Measurements from ENCODE around the gene MALL. TPM values are rescaled to one million over a fixed set of nuclear protein-coding genes. Genes with fewer than 3 reads are reported as not detected.
A peak's percentile ranks its signal among the peaks of the same experiment; 100 is the strongest.

MALL gene
- total and polyA plus RNA-seq, 9 of the 15 experiments (the other 6 are each of a cell fraction or from before 2014, with no cell fraction given), result 0.24 TPM; not detected in 8

- no peak for TF ChIP-seq ZEB2 (IDR thresholded peaks at IDR 0.05)
- TF ChIP-seq ZC3H8 (IDR thresholded peaks at IDR 0.05), result no peak
- TF ChIP-seq ZFP36 (IDR thresholded peaks at IDR 0.05; ENCODE audit: low read depth, low read length, partially characterized antibody), result peak; percentile 74
- peak; percentile 30; the same call in 1 of the 2 replicates for TF ChIP-seq NFIC (IDR thresholded peaks at IDR 0.05)
- TF ChIP-seq HMG20A (CRISPR knock-in tag; conservative IDR thresholded peaks at IDR 0.05), result no peak
- TF ChIP-seq BACH1 (tag; IDR thresholded peaks at IDR 0.05), result no peak
- no peak for TF ChIP-seq BRD4 (IDR thresholded peaks at IDR 0.05)
- no peak for TF ChIP-seq GTF2A2 (tag; IDR thresholded peaks at IDR 0.05)
- TF ChIP-seq ZNF76 (CRISPR knock-in tag; IDR thresholded peaks at IDR 0.05; ENCODE audit: borderline replicate concordance), result no peak
- TF ChIP-seq NEUROD1 (IDR thresholded peaks at IDR 0.05; ENCODE audit: borderline replicate concordance, low read depth, low read length, partially characterized antibody), result no peak
- no peak for TF ChIP-seq KDM4B (IDR thresholded peaks at IDR 0.05; ENCODE audit: borderline replicate concordance in 2 of 2, low read depth in 1 of 2)
- TF ChIP-seq HDAC3 (IDR thresholded peaks at IDR 0.05; ENCODE audit: borderline replicate concordance, partially characterized antibody), result no peak
- TF ChIP-seq ZNF282 (CRISPR knock-in tag; IDR thresholded peaks at IDR 0.05), result no peak
- TF ChIP-seq CLOCK (CRISPR knock-in tag; IDR thresholded peaks at IDR 0.05; ENCODE audit: borderline replicate concordance), result no peak
- no peak for TF ChIP-seq TFE3 (CRISPR knock-in tag; IDR thresholded peaks at IDR 0.05)
- TF ChIP-seq ZNF133 (CRISPR knock-in tag; IDR thresholded peaks at IDR 0.05), result no peak
- Histone ChIP-seq H3K36me3 (ENCODE audit: control insufficient read depth, insufficient read depth, low read length) (no peaks in the 10 kb centered on the region), H3K4me1 (replicated peaks in 1 of 2; ENCODE audit: control insufficient read depth in 2 of 2, insufficient read depth in 2 of 2, low read length in 2 of 2) (no peaks in the 10 kb centered on the region), H3K4me2 (ENCODE audit: insufficient read depth, low read length) (no peak overlapping the region), H4K20me1 (replicated peaks; ENCODE audit: control insufficient read depth, insufficient read depth, low read length) (no peaks in the 10 kb centered on the region; the same call in 1 of the 2 replicates), H3K9me3 (replicated peaks; ENCODE audit: control insufficient read depth, insufficient read depth, low read depth, low read length) (no peaks in the 10 kb centered on the region), H3K27ac (ENCODE audit: extremely low read depth, low read depth, low read length) (no peak overlapping the region), H3K4me3 (no peak overlapping the region), H3K9ac (ENCODE audit: insufficient read depth in 1 of 2, low read depth in 2 of 2, low read length in 2 of 2) (no peak overlapping the region), H3K9me1 (ENCODE audit: control insufficient read depth, insufficient read depth, low read length) (no peaks in the 10 kb centered on the region), H3K27me3 (ENCODE audit: control insufficient read depth in 2 of 2, insufficient read depth in 2 of 2, low read length in 2 of 2) (no peaks in the 10 kb centered on the region), H3K79me2 (ENCODE audit: control insufficient read depth, insufficient read depth, low read length) (no peaks in the 10 kb centered on the region), H2AFZ (ENCODE audit: low read depth, low read length) (no peak overlapping the region)
- no peak for FAIRE-seq
- in situ Hi-C loops (cut with MboI) (no loop called here), intact Hi-C loops (cut with micrococcal nuclease) (no loop called here)
- 0% methylated on average over 3 of the region's 3 CpGs for WGBS (ENCODE audit: insufficient coverage, low coverage, missing lambda C conversion rate)
- BruUV-seq (replicated peaks), result no TSS peak
- CTCF ChIA-PET (ENCODE audit: low intra/inter-chr PET ratio), result no interaction called here
- POLR2A ChIA-PET, result interaction anchor here (0.6 kb wide), 2 partner anchors 8 to 9 kb away, joined by 3 to 4 read pairs; no protein-coding TSS in a partner anchor
- DNase-seq (ENCODE audit: extremely low read depth in 1 of 4, low spot score in 3 of 4), result no peak
- no peak for ATAC-seq
Measured at GRCh38 chr2:110107092-110108079, 8.2 kb downstream of the MALL start.
